H1 (cell line): Measurements from ENCODE around the gene MAN1A2. TPM values are rescaled to one million over a fixed set of nuclear protein-coding genes. Genes with fewer than 3 reads are reported as not detected.

Experiments
- CTCF ChIA-PET: fragments of 300-600 bp; sonication (Branson Sonifier 250); formaldehyde crosslinking; loops from one replicate; lab custom pipeline; 2021; ENCODE audit not compliant: partially characterized antibody; lab: Charles Lee
- POLR2A ChIA-PET: fragments of 300-600 bp; sonication (Branson Sonifier 250); formaldehyde crosslinking; loops from one replicate; lab custom pipeline; 2021; ENCODE audit warnings: inconsistent platforms; ENCODE audit not compliant: partially characterized antibody; lab: Charles Lee
- DNase-seq, 2 experiments: peaks; one replicate each; pipeline versions ENCODE4 v3.0.0 to v3.0.0-alpha.2; 2010 to 2022; ENCODE audit warnings: low spot score in 2 of 2, low read depth in 1 of 2, mixed read lengths in 1 of 2
- FAIRE-seq: peaks from 2 replicates; lab custom pipeline; 2011; peaks lifted over from hg19 to GRCh38; lab: Jason Lieb, UNC
- H2AFZ ChIP-seq: 2 replicates; pipeline ENCODE4 v1.8.1; 2012; ENCODE audit warnings: low read length, inconsistent platforms
- H2AK5ac ChIP-seq: 2 replicates; pipeline ENCODE4 v1.6.1; 2013; ENCODE audit warnings: low read depth, low read length
- H2BK120ac ChIP-seq: replicated peaks from 2 replicates; pipeline ENCODE3; 2013; ENCODE audit warnings: low read depth, low read length, inconsistent platforms
- H2BK12ac ChIP-seq: 2 replicates; pipeline ENCODE4 v1.6.1; 2013; ENCODE audit warnings: low read depth, low read length
- H2BK15ac ChIP-seq: 2 replicates; pipeline ENCODE4 v1.6.1; 2013; ENCODE audit warnings: low read length
- H2BK20ac ChIP-seq: 2 replicates; pipeline ENCODE4 v1.6.1; 2013; ENCODE audit warnings: low read length
- H2BK5ac ChIP-seq: 2 replicates; pipeline ENCODE4 v1.6.1; 2013; ENCODE audit warnings: low read depth, low read length
- H3K14ac ChIP-seq: 2 replicates; pipeline ENCODE4 v1.6.1; 2013; ENCODE audit warnings: inconsistent platforms; ENCODE audit not compliant: insufficient read length
- H3K18ac ChIP-seq: 2 replicates; pipeline ENCODE4 v1.6.1; 2013; ENCODE audit warnings: low read length; ENCODE audit errors: extremely low read depth
- H3K23ac ChIP-seq: 2 replicates; pipeline ENCODE4 v1.6.1; 2013; ENCODE audit warnings: inconsistent platforms; ENCODE audit not compliant: insufficient read length
- H3K23me2 ChIP-seq: 2 replicates; pipeline ENCODE4 v1.6.1; 2013; ENCODE audit warnings: low read depth, low read length
- H3K27ac ChIP-seq: 2 replicates; pipeline ENCODE4 v1.6.1; 2011; ENCODE audit warnings: low read depth, low read length, inconsistent platforms
- H3K27me3 ChIP-seq, 4 experiments: replicated peaks in 1 of 4; 1 replicate in 1 of 4; 2 replicates in 3 of 4; pipeline versions ENCODE4 v1.6.1 to v1.8.1; 2011 to 2013; ENCODE audit warnings: low read length in 3 of 4, mild to moderate bottlenecking in 3 of 4, inconsistent platforms in 2 of 4, mixed read lengths in 2 of 4, moderate library complexity in 1 of 4; ENCODE audit not compliant: control insufficient read depth in 3 of 4, insufficient read depth in 3 of 4; ENCODE audit errors: extremely low read depth in 1 of 4
- H3K36me3 ChIP-seq, 4 experiments: 2 replicates each; pipeline versions ENCODE4 v1.6.1 to v1.8.1; 2011 to 2013; ENCODE audit warnings: mild to moderate bottlenecking in 4 of 4, low read length in 3 of 4, moderate library complexity in 2 of 4, control low read depth in 1 of 4, inconsistent platforms in 1 of 4; ENCODE audit not compliant: insufficient read depth in 4 of 4, control insufficient read depth in 2 of 4
- H3K4ac ChIP-seq: replicated peaks from 2 replicates; pipeline ENCODE3; 2013; ENCODE audit warnings: low read length, low read depth, mixed read lengths, inconsistent platforms; ENCODE audit not compliant: insufficient read length
- H3K4me1 ChIP-seq, 4 experiments: replicated peaks in 1 of 4; 1 replicate in 1 of 4; 2 replicates in 3 of 4; pipeline versions ENCODE4 v1.6.1 to v1.8.1; 2011 to 2013; ENCODE audit warnings: low read length in 3 of 4, inconsistent platforms in 2 of 4, mixed read lengths in 1 of 4; ENCODE audit not compliant: insufficient read depth in 4 of 4, control insufficient read depth in 3 of 4
- H3K4me2 ChIP-seq, 2 experiments: 2 replicates each; pipeline versions ENCODE4 v1.6.1 to v1.8.1; 2011 to 2013; ENCODE audit warnings: low read depth in 2 of 2, low read length in 2 of 2, control low read depth in 1 of 2, inconsistent platforms in 1 of 2, mild to moderate bottlenecking in 1 of 2; ENCODE audit not compliant: insufficient read depth in 1 of 2
- H3K4me3 ChIP-seq, 4 experiments: fragments of 200-600, 300-600 bp in 1 of 4; sonication (generic), shearing (Covaris generic), sonication (Bioruptor Twin) in 1 of 4; 2 replicates each; pipeline versions ENCODE4 v1.5.1 to v1.8.1; 2011 to 2016; ENCODE audit warnings: low read length in 4 of 4, low read depth in 3 of 4, control low read depth in 2 of 4, inconsistent platforms in 2 of 4, mild to moderate bottlenecking in 2 of 4, mixed read lengths in 1 of 4, moderate library complexity in 1 of 4; ENCODE audit not compliant: insufficient read depth in 2 of 4; ENCODE audit errors: extremely low read depth in 1 of 4
- H3K56ac ChIP-seq: replicated peaks from 2 replicates; pipeline ENCODE3; 2013; ENCODE audit warnings: low read depth, mild to moderate bottlenecking, mixed read lengths, low read length, inconsistent platforms; ENCODE audit not compliant: insufficient read length
- H3K79me1 ChIP-seq: 2 replicates; pipeline ENCODE4 v1.6.1; 2013; ENCODE audit warnings: low read depth, low read length, control low read depth
- H3K79me2 ChIP-seq, 2 experiments: 2 replicates each; pipeline versions ENCODE4 v1.6.1 to v1.8.1; 2012 to 2013; ENCODE audit warnings: low read length in 2 of 2, mild to moderate bottlenecking in 2 of 2, inconsistent platforms in 1 of 2; ENCODE audit not compliant: insufficient read depth in 2 of 2, control insufficient read depth in 1 of 2
- H3K9ac ChIP-seq, 4 experiments: replicated peaks in 1 of 4; 1 replicate in 1 of 4; 2 replicates in 3 of 4; pipeline versions ENCODE4 v1.6.1 to v1.8.1; 2011 to 2013; ENCODE audit warnings: low read depth in 3 of 4, low read length in 3 of 4, control low read depth in 2 of 4, mild to moderate bottlenecking in 2 of 4, moderate library complexity in 2 of 4, inconsistent platforms in 1 of 4; ENCODE audit errors: extremely low read depth in 1 of 4
- H3K9me3 ChIP-seq, 2 experiments: 2 replicates each; pipeline versions ENCODE4 v1.6.1 to v1.8.1; 2012 to 2013; ENCODE audit warnings: mild to moderate bottlenecking in 2 of 2, moderate library complexity in 2 of 2, control low read depth in 1 of 2, inconsistent platforms in 1 of 2, low read depth in 1 of 2, low read length in 1 of 2, mixed read lengths in 1 of 2; ENCODE audit not compliant: insufficient read depth in 2 of 2
- H4K20me1 ChIP-seq, 2 experiments: replicated peaks in 1 of 2; 2 replicates each; pipeline versions ENCODE3 to v1.8.1; 2011 to 2013; ENCODE audit warnings: inconsistent platforms in 2 of 2, low read length in 2 of 2, mild to moderate bottlenecking in 1 of 2; ENCODE audit not compliant: insufficient read depth in 2 of 2, control insufficient read depth in 1 of 2
- H4K5ac ChIP-seq: 2 replicates; pipeline ENCODE4 v1.6.1; 2013; ENCODE audit warnings: low read length, low read depth, mixed read lengths, inconsistent platforms; ENCODE audit not compliant: insufficient read length
- H4K8ac ChIP-seq: 2 replicates; pipeline ENCODE4 v1.8.0; 2013; ENCODE audit warnings: mild to moderate bottlenecking, moderate library complexity, low read length, inconsistent platforms; ENCODE audit not compliant: insufficient read depth; ENCODE audit errors: extremely low read depth
- H4K91ac ChIP-seq: replicated peaks from 2 replicates; pipeline ENCODE3; 2013; ENCODE audit warnings: low read length, mixed read lengths, inconsistent platforms; ENCODE audit not compliant: insufficient read length
- CHD1 ChIP-seq: IDR thresholded peaks from 2 replicates; pipeline ENCODE4 v1.6.1; 2012; ENCODE audit warnings: low read depth, low read length, improper control_type of control experiment
- EP300 ChIP-seq, 2 experiments: IDR thresholded peaks; 1 replicate in 1 of 2; 2 replicates in 1 of 2; pipeline ENCODE4 v1.6.1; 2011 to 2012; ENCODE audit warnings: low read depth in 2 of 2, low read length in 2 of 2, mild to moderate bottlenecking in 2 of 2, borderline replicate concordance in 1 of 2, inconsistent platforms in 1 of 2, moderate library complexity in 1 of 2
- SAP30 ChIP-seq: fragments of 300-600 bp; sonication (generic); IDR thresholded peaks from 2 replicates; pipeline ENCODE4 v1.7.1; 2012; ENCODE audit warnings: low read length, moderate library complexity, mild to moderate bottlenecking, inconsistent platforms; ENCODE audit not compliant: insufficient read depth, insufficient replicate concordance
- WGBS, 2 experiments: shearing (Covaris generic) in 1 of 2; methylation state at CpG; one replicate each; pipeline versions ENCODE4 v1.1.6 to v1.1.7; 2013 to 2015; ENCODE audit warnings: low lambda C conversion rate in 2 of 2, mixed read lengths in 2 of 2, inconsistent platforms in 1 of 2, low coverage in 1 of 2, missing lambda C conversion rate in 1 of 2; ENCODE audit not compliant: insufficient replicate concordance in 2 of 2, insufficient coverage in 1 of 2, insufficient read length in 1 of 2; ENCODE audit errors: extremely low coverage in 1 of 2, missing lambda C conversion rate in 1 of 2; 5-methylcytosine and 5-hydroxymethylcytosine counted together
- polyA plus RNA-seq, 7 experiments: library from polyadenylated mRNA; depleted of rRNA in 3 of 7; stranded (reverse) in 5 of 7; unstranded in 2 of 7; fragments of >200 nt in 5 of 7; fragments of 200-250 nt in 2 of 7; gene quantifications; 1 replicate in 5 of 7; 2 replicates in 1 of 7; 4 replicates in 1 of 7; pipeline versions ENCODE4 v1.2.1 to v1.2.3, GENCODE V29; 2011 to 2013; ENCODE audit warnings: missing spikeins in 2 of 7, mixed read lengths in 2 of 7
- total RNA-seq: library from RNA; stranded (reverse); fragmentation: NEBNext Ultra II Directional; extraction: Animal tissue kit (Norgen Biotek cat#: 25700); gene quantifications from 2 replicates; pipeline ENCODE4 v1.2.1, GENCODE V29; 2021

The MAN1A2 gene
- total and polyA plus RNA-seq, 2 of the 8 experiments (the other 6 are each of a cell fraction or from before 2014, with no cell fraction given), result 5.5 to 18.8 TPM

DNA sequence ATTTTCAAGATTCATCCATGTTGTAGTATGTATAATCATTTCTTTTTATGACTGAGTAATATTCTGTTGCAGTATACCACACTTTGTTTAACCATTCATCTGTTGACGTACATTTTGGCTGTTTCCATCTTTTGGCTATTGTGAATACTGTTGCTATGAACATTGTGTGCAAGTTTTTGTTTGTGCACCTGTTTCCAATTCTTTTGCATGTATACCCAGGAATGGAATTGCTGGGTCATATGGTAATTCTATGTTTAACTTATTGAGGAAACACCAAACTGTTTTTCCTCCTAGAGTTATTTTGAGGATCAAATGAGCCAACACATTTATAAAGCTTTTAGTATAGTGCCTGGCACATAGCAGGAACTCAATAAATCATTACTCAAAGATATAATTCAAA lies 49.2 kb upstream of the MAN1A2 start:
- no peak overlapping the region for H2AK5ac ChIP-seq
- no peak overlapping the region for H3K4ac ChIP-seq
- H3K27me3 ChIP-seq, result no peaks in the 10 kb centered on the region
- TF ChIP-seq CHD1 (no peak), EP300 (IDR thresholded peaks at IDR 0.05; ENCODE audit: borderline replicate concordance in 1 of 2, low read depth in 2 of 2, low read length in 2 of 2) (no peak), SAP30 (no peak)
- peaks cover 0 to 4% (median 2%) of the 10 kb centered on the region in 4 experiments; a peak in 2 of 7 replicates for H3K4me1 ChIP-seq
- H3K14ac ChIP-seq, result no peak overlapping the region
- H3K18ac ChIP-seq, result no peak overlapping the region
- no peak overlapping the region for H4K5ac ChIP-seq
- no peak overlapping the region for H4K8ac ChIP-seq
- no peak overlapping the region for H4K91ac ChIP-seq
- DNase-seq (no peak), FAIRE-seq (no peak)
- H2BK120ac ChIP-seq, result no peak overlapping the region
- ChIA-PET CTCF (no interaction called here), POLR2A (no interaction called here)
- no peaks in the 10 kb centered on the region for H3K9me3 ChIP-seq
- WGBS, 2 experiments, result 73% methylated on average over 1 of the region's 1 CpG; no CpG with 5 or more reads in 1 of the 2 experiments
- H3K36me3 ChIP-seq, result no peaks in the 10 kb centered on the region
- no peak overlapping the region for H3K9ac ChIP-seq
- no peak overlapping the region for H2BK15ac ChIP-seq
- H3K79me1 ChIP-seq, result no peaks in the 10 kb centered on the region
- H2BK20ac ChIP-seq, result no peak overlapping the region
- H3K27ac ChIP-seq, result no peak overlapping the region
- H3K4me2 ChIP-seq, result no peak overlapping the region
- H4K20me1 ChIP-seq, result no peaks in the 10 kb centered on the region
- H3K4me3 ChIP-seq, result no peak overlapping the region
- no peak overlapping the region for H3K56ac ChIP-seq
- no peaks in the 10 kb centered on the region for H3K23me2 ChIP-seq
- no peaks in the 10 kb centered on the region for H3K79me2 ChIP-seq
- no peak overlapping the region for H2BK5ac ChIP-seq
- no peak overlapping the region for H3K23ac ChIP-seq
- no peak overlapping the region for H2AFZ ChIP-seq
- no peak overlapping the region for H2BK12ac ChIP-seq
